Activated CD8-positive, alpha-beta T cell treated with anti-CD3 and anti-CD28 coated beads for 36 hours (primary cell): ENCODE measurements around the gene LRRC47. TPM values are rescaled to one million over a fixed set of nuclear protein-coding genes. Genes with fewer than 3 reads are reported as not detected.

Experiments
- ATAC-seq: fragments of 200-7000 bp; cut with Tn5 transposase; one replicate; pipeline ENCODE4 v1.10.0; 2021; ENCODE audit warnings: mild to moderate bottlenecking, moderate library complexity
- CTCF ChIA-PET: fragments of 350-600 bp; sonication (Branson Sonifier 250); formaldehyde crosslinking; loops from one replicate; lab custom pipeline; 2021; ENCODE audit warnings: antibody characterized with exemption; lab: Charles Lee
- POLR2A ChIA-PET: fragments of 350-600 bp; sonication (Branson Sonifier 250); formaldehyde crosslinking; loops from one replicate; lab custom pipeline; 2021; ENCODE audit warnings: antibody characterized with exemption; lab: Charles Lee
- DNase-seq: peaks from one replicate; pipeline ENCODE4 v3.0.0-alpha.2; 2020
- H3K27ac Mint-ChIP-seq: one replicate; pipeline ENCODE4 v1.8.0; 2021; ENCODE audit warnings: mild to moderate bottlenecking, mixed read lengths
- H3K27me3 Mint-ChIP-seq: one replicate; pipeline ENCODE4 v1.8.0; 2021; ENCODE audit warnings: mixed read lengths
- H3K36me3 Mint-ChIP-seq: one replicate; pipeline ENCODE4 v1.8.0; 2021; ENCODE audit warnings: low read depth, mixed read lengths
- H3K4me1 Mint-ChIP-seq: one replicate; pipeline ENCODE4 v1.8.0; 2021; ENCODE audit warnings: low read depth, mixed read lengths
- H3K4me3 Mint-ChIP-seq: one replicate; pipeline ENCODE4 v1.8.0; 2021; ENCODE audit warnings: mild to moderate bottlenecking, moderate library complexity, mixed read lengths
- H3K9me3 Mint-ChIP-seq: one replicate; pipeline ENCODE4 v1.8.0; 2021; ENCODE audit warnings: mixed read lengths
- intact Hi-C: fragments of 100-400 bp; cut with micrococcal nuclease; formaldehyde crosslinking; loops from one replicate; pipeline ENCODE4 v1.10.0; 2022
- total RNA-seq, 2 experiments: library from RNA; stranded (reverse); gene quantifications; one replicate each; pipeline ENCODE4 v1.2.3, GENCODE V29; 2021
- TF ChIP-seq, protein P1 (sequence below): fragments of 200-600 bp; IDR thresholded peaks from one replicate; pipeline ENCODE4 v1.8.0; 2022; ENCODE audit warnings: antibody characterized with exemption, mild to moderate bottlenecking

LRRC47 gene
- total RNA-seq, 2 experiments from 2014 or later: 32.6 to 33.1 TPM

GRCh38 chr1:3761296-3762010 is 34.8 kb downstream of the LRRC47 start:
- TF ChIP-seq, protein P1, sequence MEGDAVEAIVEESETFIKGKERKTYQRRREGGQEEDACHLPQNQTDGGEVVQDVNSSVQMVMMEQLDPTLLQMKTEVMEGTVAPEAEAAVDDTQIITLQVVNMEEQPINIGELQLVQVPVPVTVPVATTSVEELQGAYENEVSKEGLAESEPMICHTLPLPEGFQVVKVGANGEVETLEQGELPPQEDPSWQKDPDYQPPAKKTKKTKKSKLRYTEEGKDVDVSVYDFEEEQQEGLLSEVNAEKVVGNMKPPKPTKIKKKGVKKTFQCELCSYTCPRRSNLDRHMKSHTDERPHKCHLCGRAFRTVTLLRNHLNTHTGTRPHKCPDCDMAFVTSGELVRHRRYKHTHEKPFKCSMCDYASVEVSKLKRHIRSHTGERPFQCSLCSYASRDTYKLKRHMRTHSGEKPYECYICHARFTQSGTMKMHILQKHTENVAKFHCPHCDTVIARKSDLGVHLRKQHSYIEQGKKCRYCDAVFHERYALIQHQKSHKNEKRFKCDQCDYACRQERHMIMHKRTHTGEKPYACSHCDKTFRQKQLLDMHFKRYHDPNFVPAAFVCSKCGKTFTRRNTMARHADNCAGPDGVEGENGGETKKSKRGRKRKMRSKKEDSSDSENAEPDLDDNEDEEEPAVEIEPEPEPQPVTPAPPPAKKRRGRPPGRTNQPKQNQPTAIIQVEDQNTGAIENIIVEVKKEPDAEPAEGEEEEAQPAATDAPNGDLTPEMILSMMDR: no peak
- H3K4me3 Mint-ChIP-seq: no peak overlapping the region
- H3K36me3 Mint-ChIP-seq: no peaks in the 10 kb centered on the region
- H3K27ac Mint-ChIP-seq: no peak overlapping the region
- ChIA-PET POLR2A (interaction anchor here (1.3 kb wide), 1 partner anchor 10 kb away, joined by 4 read pairs; no protein-coding TSS in a partner anchor), CTCF (interaction anchor here (1.0 to 1.1 kb wide), 2 partner anchors 15 to 142 kb away, joined by 3 read pairs; no protein-coding TSS in a partner anchor)
- no peak for DNase-seq
- H3K9me3 Mint-ChIP-seq: peaks cover 6% of the 10 kb centered on the region
- H3K27me3 Mint-ChIP-seq: peaks cover 18% of the 10 kb centered on the region
- no peaks in the 10 kb centered on the region for H3K4me1 Mint-ChIP-seq
- intact Hi-C loops: no loop called here
- ATAC-seq: no peak

- H3K4me1 Mint-ChIP-seq: no peaks in the 10 kb centered on the region
- no peak for ATAC-seq
- POLR2A ChIA-PET: no interaction called here
- H3K4me3 Mint-ChIP-seq: no peak overlapping the region
- H3K36me3 Mint-ChIP-seq: no peaks in the 10 kb centered on the region
- peaks cover 9% of the 10 kb centered on the region for H3K27me3 Mint-ChIP-seq
- H3K9me3 Mint-ChIP-seq: peaks cover 6% of the 10 kb centered on the region
- intact Hi-C loops: no loop called here
- H3K27ac Mint-ChIP-seq: no peak overlapping the region
- TF ChIP-seq, protein P1: no peak
- CTCF ChIA-PET: no interaction called here
- no peak for DNase-seq
Observed at GRCh38 chr1:3759796-3760195, 36.5 kb downstream of the LRRC47 start.

- Mint-ChIP-seq H3K27me3 (peaks cover 9% of the 10 kb centered on the region), H3K27ac (no peak overlapping the region), H3K4me1 (no peaks in the 10 kb centered on the region), H3K9me3 (peaks cover 6% of the 10 kb centered on the region), H3K36me3 (no peaks in the 10 kb centered on the region), H3K4me3 (no peak overlapping the region)
- intact Hi-C loops: no loop called here
- ChIA-PET CTCF (no interaction called here), POLR2A (no interaction called here)
- ATAC-seq: no peak
- no peak for DNase-seq
- TF ChIP-seq, protein P1: no peak
Observed at GRCh38 chr1:3759164-3759563, 37.1 kb downstream of the LRRC47 start.

DNA sequence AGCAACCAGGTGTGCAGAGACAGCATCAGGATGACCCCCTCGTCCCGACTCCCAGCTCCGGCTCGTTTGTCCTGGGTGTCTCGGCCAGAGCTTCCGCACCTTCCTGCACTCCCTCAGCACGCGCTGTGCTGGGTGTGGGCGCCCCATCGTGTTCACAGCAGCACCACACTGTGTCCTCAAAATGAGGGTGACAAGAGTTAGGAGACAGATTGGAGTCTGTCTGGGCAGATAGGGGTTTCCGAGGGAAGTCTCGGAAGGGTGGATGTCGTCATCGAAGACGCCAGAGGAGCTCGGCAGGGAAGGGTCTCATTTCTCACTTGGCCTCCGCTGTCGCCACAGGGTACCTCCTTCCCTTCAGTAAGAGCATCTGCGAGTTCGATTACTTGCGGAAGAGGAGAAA is 39.9 kb downstream of the LRRC47 start:
- Mint-ChIP-seq H3K4me3 (no peak overlapping the region), H3K9me3 (peaks cover 6% of the 10 kb centered on the region), H3K36me3 (no peaks in the 10 kb centered on the region), H3K27ac (no peak overlapping the region), H3K27me3 (peaks cover 11% of the 10 kb centered on the region), H3K4me1 (no peaks in the 10 kb centered on the region)
- ChIA-PET POLR2A (interaction anchor here (0.7 to 1.2 kb wide), 2 partner anchors 28 to 1603 kb away, joined by 3 to 5 read pairs; no protein-coding TSS in a partner anchor), CTCF (no interaction called here)
- ATAC-seq: no peak
- intact Hi-C loops: no loop called here
- TF ChIP-seq, protein P1: no peak
- no peak for DNase-seq

GRCh38 chr1:3753656-3754454 is 42.4 kb downstream of the LRRC47 start:
- ATAC-seq: no peak
- H3K27me3 Mint-ChIP-seq: peaks cover 6% of the 10 kb centered on the region
- POLR2A ChIA-PET: no interaction called here

More at GRCh38 chr1:3753656-3754454, 42.4 kb downstream of the LRRC47 start:
- Mint-ChIP-seq H3K9me3 (no peaks in the 10 kb centered on the region), H3K27ac (no peak overlapping the region), H3K36me3 (no peaks in the 10 kb centered on the region), H3K4me3 (no peak overlapping the region), H3K4me1 (no peaks in the 10 kb centered on the region)
- no peak for DNase-seq
- TF ChIP-seq, protein P1: no peak
- intact Hi-C loops: no loop called here
- CTCF ChIA-PET: no interaction called here
